NCI-H460 (cell line): ENCODE measurements around the gene ECT2L. TPM values are rescaled to one million over a fixed set of nuclear protein-coding genes. Genes with fewer than 3 reads are reported as not detected.

ENCODE experiments used
- DNase-seq: peaks from one replicate; pipeline ENCODE4 v3.0.0-alpha.2; 2016; ENCODE audit warnings: low read depth; ENCODE audit errors: extremely low read depth
- polyA plus RNA-seq: library from polyadenylated mRNA; depleted of rRNA; stranded (reverse); fragments of >200 nt; gene quantifications from 2 replicates; pipeline ENCODE4 v1.2.3, GENCODE V29; 2014; cell fraction: nucleus; rRNA removed
- total RNA-seq: library from RNA; depleted of rRNA; stranded (reverse); fragments of >200 nt; shearing (Covaris generic); gene quantifications from 2 replicates; pipeline ENCODE4 v1.2.3, GENCODE V29; 2014; rRNA removed

Gene ECT2L, protein sequence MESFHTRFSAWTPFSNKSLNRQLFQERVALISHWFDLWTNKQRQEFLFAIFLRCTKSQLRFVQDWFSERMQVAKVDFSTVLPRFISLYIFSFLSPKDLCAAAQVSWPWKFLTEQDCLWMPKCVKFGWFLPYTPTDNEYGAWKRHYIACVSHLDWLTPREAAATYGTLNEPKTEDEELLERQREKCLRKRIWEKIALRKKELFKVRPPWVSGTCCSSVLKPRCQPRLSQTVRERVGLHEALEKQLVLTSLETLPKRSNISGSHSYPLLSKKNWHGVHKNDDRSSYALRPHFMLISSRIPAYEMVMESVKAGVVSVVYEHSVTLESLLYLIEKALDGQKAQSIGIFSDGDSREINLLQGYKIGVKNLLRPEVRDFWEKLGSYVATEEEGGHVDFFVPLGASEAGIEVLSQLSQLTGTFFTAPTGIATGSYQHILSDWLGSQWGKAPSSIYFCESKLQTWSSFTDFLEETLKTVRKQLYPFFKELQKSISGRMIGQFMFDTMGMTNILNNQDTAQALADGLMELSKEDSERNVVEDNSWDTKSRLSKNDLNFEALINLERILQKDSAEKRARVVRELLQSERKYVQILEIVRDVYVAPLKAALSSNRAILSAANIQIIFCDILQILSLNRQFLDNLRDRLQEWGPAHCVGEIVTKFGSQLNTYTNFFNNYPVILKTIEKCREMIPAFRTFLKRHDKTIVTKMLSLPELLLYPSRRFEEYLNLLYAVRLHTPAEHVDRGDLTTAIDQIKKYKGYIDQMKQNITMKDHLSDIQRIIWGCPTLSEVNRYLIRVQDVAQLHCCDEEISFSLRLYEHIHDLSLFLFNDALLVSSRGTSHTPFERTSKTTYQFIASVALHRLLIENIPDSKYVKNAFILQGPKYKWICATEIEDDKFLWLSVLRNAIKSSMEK
- total RNA-seq, result not detected in 2 replicates
- not detected in 2 replicates for polyA plus RNA-seq

DNA sequence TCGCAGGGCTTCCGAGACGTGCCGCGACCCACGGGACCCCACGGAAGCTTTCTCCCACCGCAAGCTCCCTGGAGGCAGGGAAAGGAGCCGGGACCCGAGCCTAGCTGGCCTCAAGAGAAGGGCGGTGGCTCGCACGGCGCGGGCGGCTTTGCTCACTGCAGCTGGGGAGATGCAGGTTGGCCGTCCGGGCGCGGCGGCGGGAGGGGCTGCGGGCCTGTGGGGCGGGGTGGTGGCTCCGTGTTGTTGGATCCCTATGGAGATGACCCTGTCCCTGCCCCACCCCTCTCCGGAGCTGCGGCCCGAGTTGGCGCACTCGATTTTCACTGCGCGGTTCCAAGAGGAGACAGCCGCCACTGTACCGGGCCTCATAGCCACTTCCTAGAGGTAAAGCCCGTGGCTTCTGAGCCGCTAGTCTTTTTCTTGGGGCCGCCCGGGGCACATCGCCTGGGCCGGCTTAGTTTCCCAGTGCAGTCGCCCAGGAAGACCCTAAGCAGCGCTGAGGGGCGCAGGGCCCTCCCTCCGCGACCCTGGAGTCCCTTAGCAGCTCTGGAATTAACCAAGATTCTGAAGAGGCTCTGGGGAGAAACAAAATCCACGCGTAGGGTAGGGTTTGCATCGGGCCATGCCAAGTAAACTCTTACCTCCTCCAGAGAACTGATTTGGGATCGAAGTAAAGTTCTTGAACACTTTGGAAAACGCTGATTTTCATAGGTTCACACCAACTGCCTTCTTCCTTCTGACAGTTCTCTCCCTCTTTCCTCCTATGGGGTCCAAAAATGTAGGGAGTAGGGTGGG, at the start of gene ECT2L:
Gene ECT2L, plus strand, starts transcription at position 279 of the 795 bp plus-strand sequence. CDS start 17,188 bp downstream, outside the sequence.
- no peak for DNase-seq

GRCh38 chr6:138752017-138752416, 43.9 kb upstream of the ECT2L start:
- no peak for DNase-seq

DNA sequence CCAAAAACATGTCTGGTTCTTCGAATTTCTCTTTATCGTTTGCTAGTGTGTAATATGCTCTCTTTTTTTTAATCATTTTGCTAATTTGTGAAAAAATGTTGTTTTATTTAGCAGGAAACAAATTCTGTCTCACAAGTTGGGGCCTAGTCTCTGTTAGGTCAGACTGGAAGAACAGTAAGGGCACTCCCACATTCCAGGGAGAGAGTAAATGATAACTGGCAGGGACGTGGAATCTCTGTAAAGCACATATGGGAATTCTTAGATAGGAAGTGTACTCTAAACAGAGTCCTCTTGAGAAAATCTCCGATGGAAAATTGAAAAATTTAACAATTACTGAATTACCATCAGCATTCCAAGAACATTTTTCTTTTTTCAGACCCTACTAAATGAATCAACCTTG, 38.8 kb upstream of the ECT2L start:
- DNase-seq, result no peak

DNA sequence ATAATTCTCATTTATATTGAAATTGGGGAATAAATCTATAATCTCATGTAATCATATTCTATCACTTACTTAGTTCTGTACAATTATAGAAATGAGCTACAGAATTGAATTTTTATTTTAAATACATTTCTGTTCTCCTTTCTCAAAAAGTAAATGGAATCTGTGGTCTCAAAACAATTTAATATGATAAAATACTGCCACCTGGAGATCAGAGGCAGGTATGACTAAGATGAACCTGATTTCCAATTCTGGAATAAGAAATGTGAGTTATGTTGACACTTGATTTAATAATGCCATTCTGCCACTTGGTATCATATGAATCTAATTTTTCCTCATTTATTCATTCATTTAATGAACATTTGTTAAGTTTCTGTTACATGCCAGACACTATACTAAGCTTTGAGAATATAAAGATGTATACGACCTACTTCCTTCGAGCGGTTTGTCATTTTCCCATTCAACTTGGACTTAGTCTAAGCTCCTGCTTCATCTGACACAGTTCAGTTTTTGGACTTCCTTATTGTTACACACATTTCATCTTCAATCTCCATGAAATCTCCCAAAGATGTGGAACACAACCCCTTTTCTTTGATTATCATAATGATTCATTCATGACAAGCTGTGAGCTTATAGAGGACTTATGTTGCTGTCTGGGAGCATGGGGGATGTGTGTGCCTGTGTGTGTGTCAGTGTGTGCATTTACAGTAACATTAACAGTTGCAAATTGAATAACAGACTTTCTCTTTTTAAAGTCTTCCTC, 29.8 kb upstream of the ECT2L start:
- DNase-seq, result peak; percentile 42

- DNase-seq, result no peak
Measured at GRCh38 chr6:138769102-138769676, 26.7 kb upstream of the ECT2L start.

DNA sequence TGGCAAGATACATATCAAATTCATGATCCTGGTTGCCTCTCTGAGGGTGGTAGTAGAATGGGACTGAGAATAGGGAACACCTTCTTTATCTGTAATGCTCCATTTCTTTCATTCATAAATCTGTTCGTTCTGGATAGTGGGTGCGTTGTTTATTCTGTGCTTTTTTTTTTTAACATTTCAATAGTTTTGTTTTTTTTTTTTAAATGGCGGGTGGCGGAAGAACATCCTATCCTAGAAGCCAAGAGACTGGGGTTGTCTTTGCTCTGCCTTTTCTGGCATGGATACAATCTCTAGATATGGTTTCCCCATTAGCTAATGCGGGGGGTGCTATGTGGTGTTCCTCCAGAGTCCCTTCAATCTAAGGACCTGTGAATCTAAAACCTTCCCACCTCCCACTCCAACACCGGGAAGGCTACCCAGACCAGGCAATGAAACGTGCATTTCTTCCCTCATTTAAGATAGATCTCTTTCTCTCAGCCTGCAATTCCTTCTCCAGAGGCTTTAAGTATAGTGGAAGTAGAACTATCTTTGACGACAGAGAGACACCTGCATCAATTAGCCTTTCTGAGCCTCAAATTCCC, 23.2 kb upstream of the ECT2L start:
- DNase-seq, result no peak

- peak; percentile 88 for DNase-seq
Measured at GRCh38 chr6:138773177-138774091, 22.5 kb upstream of the ECT2L start, which contains the start of gene CCDC28A. Gene CCDC28A (plus strand): TSS chr6:138773769. CDS start chr6:138776121, 2,352 bp downstream.

GRCh38 chr6:138774370-138774769, 21.5 kb upstream of the ECT2L start:
- DNase-seq, result no peak

DNA sequence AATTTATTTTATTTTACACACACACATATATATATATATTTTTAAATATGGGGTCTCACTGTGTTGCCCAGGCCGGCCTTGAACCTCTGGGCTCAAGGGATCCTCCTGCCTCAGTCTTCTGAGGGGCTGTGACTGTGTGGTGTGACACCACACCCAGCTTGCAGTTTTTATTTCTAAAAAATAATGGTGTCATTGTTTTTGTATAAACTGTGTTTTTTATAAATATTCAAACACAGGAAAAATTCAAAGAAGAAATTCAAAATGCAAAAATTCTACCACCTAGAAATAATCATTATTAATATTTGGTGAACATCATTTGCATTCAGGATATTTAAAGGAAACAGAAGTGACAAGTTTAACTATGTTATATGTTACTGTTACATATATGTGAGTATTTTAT, 19.2 kb upstream of the ECT2L start:
- no peak for DNase-seq

DNA sequence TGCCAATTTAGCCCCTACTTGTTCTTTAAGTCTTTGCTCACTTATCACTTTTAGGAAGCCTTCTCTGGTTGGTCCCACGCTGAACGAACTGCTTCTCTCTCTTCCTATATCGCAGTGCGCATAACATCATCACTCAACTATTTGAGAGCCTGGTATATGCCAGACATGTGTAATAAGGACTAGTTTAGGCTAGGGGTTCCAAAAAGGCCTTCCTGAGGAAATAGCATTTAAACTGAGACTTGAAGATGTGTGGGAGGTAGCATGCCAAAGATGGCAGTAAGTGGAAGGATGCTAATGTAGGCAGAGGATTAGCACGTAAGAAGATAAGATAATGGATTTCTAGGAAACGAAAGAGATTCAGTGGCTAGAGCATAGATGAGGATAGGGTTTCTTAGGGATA, 17.6 kb upstream of the ECT2L start:
- DNase-seq, result no peak

DNA sequence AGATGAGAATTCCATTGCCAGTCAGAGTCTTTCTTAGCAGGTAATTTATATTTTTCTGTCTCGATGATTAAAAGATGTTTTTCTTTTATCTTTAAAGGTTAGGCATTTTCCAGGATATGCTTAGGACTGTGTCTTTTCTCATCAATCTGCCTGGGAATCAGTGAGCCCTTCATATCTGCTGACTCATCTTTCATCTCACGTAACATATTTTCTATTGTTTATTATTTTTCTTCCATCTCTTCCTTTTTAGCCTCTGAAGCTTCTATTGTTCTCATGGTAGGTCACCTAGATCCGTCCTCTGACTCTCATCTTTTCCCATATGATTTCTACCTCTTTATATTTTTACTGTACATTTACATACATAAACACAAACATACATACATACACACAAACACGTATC, 13.6 kb upstream of the ECT2L start:
- no peak for DNase-seq

GRCh38 chr6:138785079-138785478, 10.8 kb upstream of the ECT2L start:
- no peak for DNase-seq

GRCh38 chr6:138785980-138786379, 9.9 kb upstream of the ECT2L start:
- no peak for DNase-seq

DNA sequence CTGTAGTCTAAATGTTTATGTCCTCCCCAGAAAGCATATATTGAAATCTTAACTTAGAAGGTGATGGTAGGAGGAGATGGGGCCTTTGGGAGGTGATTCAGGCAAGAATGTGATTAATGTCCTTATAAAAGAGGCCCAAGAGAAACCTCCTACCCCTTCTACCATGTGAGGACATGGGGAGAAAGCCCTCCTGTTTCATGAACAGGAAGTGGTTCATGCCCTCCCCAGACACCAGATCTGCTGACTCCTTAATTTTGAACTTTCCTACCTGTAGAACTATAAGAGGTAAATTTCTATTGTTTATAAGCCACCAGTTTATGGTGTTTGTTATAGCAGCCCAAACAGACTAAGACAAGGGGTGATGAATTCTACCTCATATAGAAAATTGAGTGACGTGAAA, 8.7 kb upstream of the ECT2L start:
- DNase-seq, result no peak

DNA sequence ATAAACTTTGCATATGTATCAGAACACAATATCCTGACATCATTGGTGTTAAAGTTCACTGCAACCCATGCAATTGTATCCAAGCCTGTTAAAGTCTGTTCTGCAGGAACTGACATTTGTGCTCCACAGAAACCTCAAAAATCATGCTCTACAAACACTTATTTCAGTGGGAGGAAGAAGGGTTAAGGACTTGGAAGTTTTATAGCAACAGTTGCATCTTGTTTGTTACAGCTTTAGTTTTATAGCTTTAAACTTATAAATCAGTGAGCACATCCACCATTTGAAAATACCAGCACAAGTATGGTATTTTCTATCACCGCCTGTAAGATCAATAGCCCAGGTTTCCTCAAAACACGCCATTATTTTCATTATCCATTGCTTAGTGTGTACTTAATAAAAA, 884 bp downstream of the ECT2L start:
- no peak for DNase-seq

GRCh38 chr6:138797806-138798446, 2.0 kb downstream of the ECT2L start:
- no peak for DNase-seq

GRCh38 chr6:138800377-138801150, 4.7 kb downstream of the ECT2L start:
- DNase-seq, result no peak
